HepG2 (cell line): ENCODE results near the gene DNAJC7. TPM values are rescaled to one million over a fixed set of nuclear protein-coding genes. Genes with fewer than 3 reads are reported as not detected.

Source experiments
- ATAC-seq: fragments of 200-7000 bp; cut with Tn5 transposase; 3 replicates; pipeline ENCODE4 v1.9.1; 2020; ENCODE audit warnings: mild to moderate bottlenecking, moderate library complexity
- BruUV-seq: library from RNA; stranded (reverse); fragments of 400-500 nt; replicated peaks from 2 replicates; lab custom pipeline; 2021; lab: Mats Ljungman, UMichigan
- CTCF ChIA-PET: fragments of 300-600 bp; formaldehyde crosslinking; extraction: SDS; loops from one replicate; lab custom pipeline; 2021; ENCODE audit warnings: low total read pairs, inconsistent platforms, low intra/inter-chr PET ratio; lab: Yijun Ruan, JAX
- POLR2A ChIA-PET: fragments of 350-600 bp; sonication (Branson Sonifier 250); formaldehyde crosslinking; loops from one replicate; lab custom pipeline; 2020; ENCODE audit warnings: antibody characterized with exemption, inconsistent platforms; lab: Yijun Ruan, JAX
- DNase-seq: peaks from one replicate; pipeline ENCODE4 v3.0.0-alpha.2; 2015; ENCODE audit warnings: low spot score
- FAIRE-seq: peaks from 3 replicates; lab custom pipeline; 2011; peaks lifted over from hg19 to GRCh38; lab: Jason Lieb, UNC
- H2AFZ ChIP-seq: one replicate; pipeline ENCODE4 v1.6.1; 2011; ENCODE audit warnings: low read length, inconsistent platforms
- H3K27ac ChIP-seq: fragments of 300-600 bp; 3 replicates; pipeline ENCODE4 v1.8.0; 2011; ENCODE audit warnings: mixed run types, mild to moderate bottlenecking, mixed read lengths, low read length, inconsistent platforms; ENCODE audit not compliant: insufficient read depth; ENCODE audit errors: extremely low read length
- H3K27me3 ChIP-seq, 2 experiments: fragments of 200-600 bp in 1 of 2; 2 replicates in 1 of 2; 3 replicates in 1 of 2; pipeline versions ENCODE4 v1.6.0 to v1.8.0; 2011; ENCODE audit warnings: low read length in 2 of 2, mild to moderate bottlenecking in 2 of 2, moderate library complexity in 2 of 2, inconsistent platforms in 1 of 2; ENCODE audit not compliant: insufficient read depth in 2 of 2, control insufficient read depth in 1 of 2
- H3K36me3 ChIP-seq, 2 experiments: fragments of 200-600 bp in 1 of 2; replicated peaks in 1 of 2; 2 replicates in 1 of 2; 3 replicates in 1 of 2; pipeline versions ENCODE4 v1.5.1 to v1.8.0; 2011; ENCODE audit warnings: low read length in 2 of 2, inconsistent platforms in 1 of 2; ENCODE audit not compliant: insufficient read depth in 2 of 2, control insufficient read depth in 1 of 2
- H3K4me1 ChIP-seq: 2 replicates; pipeline ENCODE4 v1.5.1; 2012; ENCODE audit warnings: low read length, inconsistent platforms; ENCODE audit not compliant: insufficient read depth
- H3K4me2 ChIP-seq: 2 replicates; pipeline ENCODE4 v1.6.0; 2011; ENCODE audit warnings: low read depth, low read length, inconsistent platforms
- H3K4me3 ChIP-seq, 3 experiments: fragments of 200-600 bp in 1 of 3; sonication (generic), shearing (Covaris generic) in 1 of 3; replicated peaks in 1 of 3; 2 replicates each; pipeline ENCODE4 v1.5.1; 2011 to 2016; ENCODE audit warnings: low read length in 3 of 3, inconsistent platforms in 2 of 3, low read depth in 2 of 3, mild to moderate bottlenecking in 2 of 3, control low read depth in 1 of 3, mixed read lengths in 1 of 3; ENCODE audit not compliant: insufficient read depth in 1 of 3
- H3K79me2 ChIP-seq: one replicate; pipeline ENCODE4 v1.6.1; 2011; ENCODE audit warnings: low read length, inconsistent platforms; ENCODE audit not compliant: insufficient read depth
- H3K9ac ChIP-seq: 2 replicates; pipeline ENCODE4 v1.6.0; 2011; ENCODE audit warnings: mild to moderate bottlenecking, low read depth, low read length, inconsistent platforms; ENCODE audit not compliant: insufficient read depth
- H3K9me3 ChIP-seq: 2 replicates; pipeline ENCODE4 v1.5.1; 2012; ENCODE audit warnings: mild to moderate bottlenecking, low read length
- H4K20me1 ChIP-seq: 2 replicates; pipeline ENCODE4 v1.6.0; 2011; ENCODE audit warnings: inconsistent platforms, mild to moderate bottlenecking, low read length, moderate library complexity; ENCODE audit not compliant: insufficient read depth
- DRAP1 ChIP-seq: IDR thresholded peaks from 2 replicates; pipeline ENCODE4 v1.6.1; 2016; ENCODE audit warnings: missing genetic modification reagents, missing compliant biosample characterization
- HBP1 ChIP-seq: IDR thresholded peaks from 2 replicates; pipeline ENCODE4 v1.6.1; 2016; ENCODE audit warnings: low read depth, control low read depth
- HDAC1 ChIP-seq: sonication (generic); formaldehyde crosslinking; IDR thresholded peaks from 2 replicates; pipeline ENCODE4 v1.5.1; 2020; ENCODE audit warnings: mild to moderate bottlenecking, missing genetic modification reagents
- KDM6A ChIP-seq: IDR thresholded peaks from 2 replicates; pipeline ENCODE4 v1.6.1; 2016; ENCODE audit warnings: low read depth
- MEIS1 ChIP-seq: sonication (generic); formaldehyde crosslinking; IDR thresholded peaks from 2 replicates; pipeline ENCODE4 v1.9.0; 2021; ENCODE audit warnings: mild to moderate bottlenecking, missing genetic modification reagents, moderate library complexity, borderline replicate concordance
- POLR2A ChIP-seq, 2 experiments: IDR thresholded peaks; 2 replicates each; pipeline ENCODE4 v1.6.1; 2011; ENCODE audit warnings: low read depth in 2 of 2, low read length in 2 of 2, mild to moderate bottlenecking in 1 of 2, moderate library complexity in 1 of 2; ENCODE audit not compliant: insufficient read depth in 1 of 2
- SAP130 ChIP-seq: IDR thresholded peaks from 2 replicates; pipeline ENCODE4 v1.6.1; 2016; ENCODE audit warnings: low read depth
- TEAD3 ChIP-seq: optimal IDR thresholded peaks from 2 replicates; pipeline ENCODE3; 2016; ENCODE audit warnings: borderline replicate concordance
- ZKSCAN1 ChIP-seq: fragments of 150-350 bp; IDR thresholded peaks from 2 replicates; pipeline ENCODE4 v1.6.1; 2014; ENCODE audit warnings: low read length
- ZNF589 ChIP-seq: sonication (generic); formaldehyde crosslinking; conservative IDR thresholded peaks from 2 replicates; pipeline ENCODE4 v1.8.0; 2022; ENCODE audit warnings: mild to moderate bottlenecking, moderate library complexity, missing genetic modification reagents
- ZNF646 ChIP-seq: sonication (generic); formaldehyde crosslinking; IDR thresholded peaks from 2 replicates; pipeline ENCODE4 v1.9.0; 2021; ENCODE audit warnings: mild to moderate bottlenecking, missing genetic modification reagents
- ZSCAN21 ChIP-seq: sonication (generic); formaldehyde crosslinking; IDR thresholded peaks from 2 replicates; pipeline ENCODE4 v1.8.0; 2022; ENCODE audit warnings: mild to moderate bottlenecking, missing genetic modification reagents, moderate library complexity, borderline replicate concordance
- WGBS: methylation state at CpG from one replicate; pipeline ENCODE4 v1.1.6; 2017; ENCODE audit warnings: low lambda C conversion rate; 5-methylcytosine and 5-hydroxymethylcytosine counted together
- in situ Hi-C: cut with HindIII; loops from 2 replicates; pipeline ENCODE4 v1.10.0; 2017; ENCODE audit warnings: low pct_unique_long_range_greater_than_20kb; ENCODE audit not compliant: extremely low pct_ligation_motif_present
- intact Hi-C: fragments of 100-400 bp; cut with micrococcal nuclease; formaldehyde crosslinking; loops from one replicate; pipeline ENCODE4 v1.10.0; 2022; ENCODE audit not compliant: unreplicated experiment
- polyA plus RNA-seq, 8 experiments: library from polyadenylated mRNA; depleted of rRNA in 3 of 8; stranded (reverse) in 7 of 8; unstranded in 1 of 8; fragments of >200 nt; fragmentation: Illumina TruSeq in 4 of 8; extraction: Trizol in 4 of 8; gene quantifications; 2 replicates each; pipeline versions ENCODE4 v1.2.1 to v1.2.3, GENCODE V29; 2011 to 2016; ENCODE audit warnings: low read depth in 4 of 8, missing spikeins in 1 of 8, mixed read lengths in 1 of 8; ENCODE audit not compliant: insufficient read depth in 1 of 8
- total RNA-seq, 5 experiments: library from RNA; depleted of rRNA; stranded (reverse); fragments of >200 nt; fragmentation: Illumina TruSeq; extraction: Trizol; gene quantifications; 2 replicates each; pipeline ENCODE4 v1.2.3, GENCODE V29; 2016; ENCODE audit warnings: low read depth in 1 of 5

The DNAJC7 gene
- total and polyA plus RNA-seq, 2 of the 13 experiments (the other 11 are each of a cell fraction or from before 2014, with no cell fraction given), result 47.7 to 132 TPM

GRCh38 chr17:42018339-42018738, 1.1 kb upstream of the DNAJC7 start:
- POLR2A ChIA-PET, result interaction anchor here (0.6 to 7.5 kb wide), 14 partner anchors 10 to 349 kb away, joined by 3 to 183 read pairs (median 12); partner anchors contain the start of genes ACLY, CNP, DHX58 and EIF1
- WGBS, result 3% methylated on average over 3 of the region's 3 CpGs
- Histone ChIP-seq H3K4me3 (peak overlapping the region; percentile 76 to 96 (median 89)), H3K79me2 (peaks cover 65% of the 10 kb centered on the region), H3K9me3 (no peaks in the 10 kb centered on the region), H3K27ac (peak overlapping the region; percentile 84), H4K20me1 (no peaks in the 10 kb centered on the region), H3K36me3 (peaks cover 4 to 20% of the 10 kb centered on the region in 2 experiments), H2AFZ (peak overlapping the region; percentile 87), H3K27me3 (peaks cover 0 to 3% of the 10 kb centered on the region in 2 experiments; a peak in 1 of 5 replicates), H3K9ac (peak overlapping the region; percentile 97), H3K4me2 (peak overlapping the region; percentile 91), H3K4me1 (peaks cover 61% of the 10 kb centered on the region)
- FAIRE-seq (no peak), DNase-seq (peak; percentile 46), ATAC-seq (peak; percentile 7; the same call in 1 of the 3 replicates)
- no TSS peak for BruUV-seq
- CTCF ChIA-PET, result no interaction called here
- intact Hi-C loops (no loop called here), in situ Hi-C loops (loop anchor here (5.0 kb wide), 1 partner anchor 51 kb away; the partner anchor contains the start of gene CNP)
- TF ChIP-seq DRAP1 (CRISPR knock-in tag) (peak; percentile 65), MEIS1 (CRISPR knock-in tag) (0 out of 2 replicates have a peak, but pooled peaks have one; percentile 43), HDAC1 (CRISPR knock-in tag) (0 out of 2 replicates have a peak, but pooled peaks have one; percentile 26), HBP1 (CRISPR knock-in tag) (peak; percentile 42; the same call in 1 of the 2 replicates), ZNF589 (CRISPR knock-in tag) (no peak), ZSCAN21 (CRISPR knock-in tag) (0 out of 2 replicates have a peak, but pooled peaks have one; percentile 24), ZNF646 (no peak), ZKSCAN1 (peak; percentile 86; the same call in 1 of the 2 replicates), TEAD3 (peak; percentile 9), KDM6A (no peak), POLR2A (IDR thresholded peaks at IDR 0.05; ENCODE audit: insufficient read depth in 1 of 2, low read depth in 2 of 2, low read length in 2 of 2) (peak; percentile 27 to 69; a peak in 3 of 4 replicates), SAP130 (CRISPR knock-in tag) (peak; percentile 36)
